Loucy (cell line): ENCODE results near the gene MRPL16.

Source experiments
- H2AFZ ChIP-seq: fragments of 200-600 bp; sonication (generic); 2 replicates; pipeline ENCODE4 v1.6.0; 2016; ENCODE audit warnings: antibody characterized with exemption, mild to moderate bottlenecking, low read length, moderate library complexity
- H3F3A ChIP-seq: fragments of 200-600 bp; 2 replicates; pipeline ENCODE4 v1.6.0; 2016; ENCODE audit warnings: antibody characterized with exemption, low read depth, mild to moderate bottlenecking
- H3K27me3 ChIP-seq: fragments of 200-600 bp; sonication (generic); 2 replicates; pipeline ENCODE4 v1.6.1; 2014; ENCODE audit warnings: low read length, mild to moderate bottlenecking; ENCODE audit not compliant: insufficient read depth, poor library complexity, severe bottlenecking
- H3K36me3 ChIP-seq: fragments of 200-600 bp; sonication (generic); 2 replicates; pipeline ENCODE4 v1.6.1; 2016; ENCODE audit warnings: low read length; ENCODE audit not compliant: insufficient read depth
- H3K4me1 ChIP-seq: fragments of 200-600 bp; sonication (generic); 2 replicates; pipeline ENCODE4 v1.5.1; 2014; ENCODE audit warnings: low read length, mild to moderate bottlenecking; ENCODE audit not compliant: insufficient read depth, poor library complexity, severe bottlenecking
- H3K4me2 ChIP-seq: fragments of 200-600 bp; sonication (generic); 2 replicates; pipeline ENCODE4 v1.6.0; 2014; ENCODE audit warnings: antibody characterized with exemption, low read length, low read depth, mild to moderate bottlenecking; ENCODE audit not compliant: poor library complexity, severe bottlenecking
- H3K4me3 ChIP-seq: fragments of 200-600 bp; sonication (generic); 2 replicates; pipeline ENCODE4 v1.5.1; 2014; ENCODE audit warnings: low read length, mild to moderate bottlenecking, mixed read lengths; ENCODE audit not compliant: poor library complexity, severe bottlenecking
- H3K79me2 ChIP-seq: fragments of 200-600 bp; sonication (generic); 2 replicates; pipeline ENCODE4 v1.6.1; 2014; ENCODE audit warnings: low read length; ENCODE audit not compliant: insufficient read depth
- H3K9ac ChIP-seq: fragments of 200-600 bp; sonication (generic); 2 replicates; pipeline ENCODE4 v1.6.0; 2014; ENCODE audit warnings: mild to moderate bottlenecking, low read depth, low read length, moderate library complexity; ENCODE audit not compliant: poor library complexity, severe bottlenecking
- H3K9me2 ChIP-seq: fragments of 200-600 bp; sonication (generic); replicated peaks from 2 replicates; pipeline ENCODE4 v1.6.1; 2016; ENCODE audit warnings: low read depth, low read length, mixed read lengths
- H3K9me3 ChIP-seq: fragments of 200-600 bp; sonication (generic); 2 replicates; pipeline ENCODE4 v1.6.1; 2014; ENCODE audit warnings: mild to moderate bottlenecking, antibody characterized with exemption, low read length, low read depth; ENCODE audit not compliant: insufficient read depth
- H4K20me1 ChIP-seq: fragments of 200-600 bp; sonication (generic); 2 replicates; pipeline ENCODE4 v1.6.0; 2014; ENCODE audit warnings: antibody characterized with exemption, low read length, mild to moderate bottlenecking; ENCODE audit not compliant: insufficient read depth, poor library complexity, severe bottlenecking
- EZH2phosphoT487 ChIP-seq: fragments of 200-600 bp; IDR thresholded peaks from 2 replicates; pipeline ENCODE4 v1.6.1; 2018; ENCODE audit warnings: antibody characterized with exemption, mild to moderate bottlenecking, moderate library complexity, borderline replicate concordance
- TF ChIP-seq, protein P1 (sequence below): fragments of 200-600 bp; sonication (generic); conservative IDR thresholded peaks from 2 replicates; pipeline ENCODE4 v1.5.1; 2014; ENCODE audit warnings: mild to moderate bottlenecking, antibody characterized with exemption, low read length

MRPL16 gene

DNA sequence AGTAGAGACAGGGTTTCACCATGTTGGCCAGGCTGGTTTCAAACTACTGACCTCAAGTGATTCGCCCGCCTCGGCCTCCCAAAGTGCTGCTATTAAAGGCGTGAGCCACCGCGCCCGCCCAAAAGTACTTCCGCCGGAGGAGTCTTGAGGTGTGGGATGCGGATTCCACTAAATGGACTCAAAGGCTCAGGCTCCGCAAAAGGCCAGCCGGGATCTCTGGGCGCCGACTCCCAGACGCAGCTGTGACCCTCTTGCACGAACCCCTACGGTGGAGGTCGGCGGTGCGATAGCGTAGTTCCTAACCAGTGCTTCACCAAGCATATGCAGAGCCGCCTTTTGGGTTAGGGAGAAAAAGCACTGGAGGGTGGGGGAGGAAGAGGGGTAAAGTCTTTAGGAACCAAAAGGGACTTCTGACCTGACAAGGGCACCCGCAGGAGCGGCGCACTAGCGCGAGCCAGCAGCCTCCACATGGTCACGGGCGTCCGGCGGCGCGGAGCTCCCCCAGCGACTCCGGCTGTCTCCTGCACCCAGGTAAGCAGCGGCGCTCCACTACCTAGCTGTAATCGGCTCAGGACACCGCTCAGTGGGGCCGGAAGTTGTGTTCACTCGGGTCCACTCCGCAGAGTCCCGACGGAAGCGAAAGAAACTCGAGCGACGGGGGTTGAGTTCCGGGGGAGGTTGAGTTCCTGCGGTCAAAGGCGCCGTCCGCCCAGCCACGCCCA, at the start of gene MRPL16:
TSS of gene MRPL16 (minus strand) at position 590 of the 722 bp plus-strand sequence. CDS start at position 470, 120 bp downstream.
- H2AFZ ChIP-seq, result peak within 1 kb of the TSS; percentile 87
- H3F3A ChIP-seq, result no peaks in the 10 kb centered on the region
- peak within 1 kb of the TSS; percentile 99 for H3K9ac ChIP-seq
- H3K36me3 ChIP-seq, result peaks cover 33% of the 10 kb centered on the region; the same call in 1 of the 2 replicates
- no peaks in the 10 kb centered on the region for H3K27me3 ChIP-seq
- peaks cover 40% of the 10 kb centered on the region for H3K79me2 ChIP-seq
- no peaks in the 10 kb centered on the region for H3K9me2 ChIP-seq
- no peak for TF ChIP-seq EZH2phosphoT487
- TF ChIP-seq, protein P1, sequence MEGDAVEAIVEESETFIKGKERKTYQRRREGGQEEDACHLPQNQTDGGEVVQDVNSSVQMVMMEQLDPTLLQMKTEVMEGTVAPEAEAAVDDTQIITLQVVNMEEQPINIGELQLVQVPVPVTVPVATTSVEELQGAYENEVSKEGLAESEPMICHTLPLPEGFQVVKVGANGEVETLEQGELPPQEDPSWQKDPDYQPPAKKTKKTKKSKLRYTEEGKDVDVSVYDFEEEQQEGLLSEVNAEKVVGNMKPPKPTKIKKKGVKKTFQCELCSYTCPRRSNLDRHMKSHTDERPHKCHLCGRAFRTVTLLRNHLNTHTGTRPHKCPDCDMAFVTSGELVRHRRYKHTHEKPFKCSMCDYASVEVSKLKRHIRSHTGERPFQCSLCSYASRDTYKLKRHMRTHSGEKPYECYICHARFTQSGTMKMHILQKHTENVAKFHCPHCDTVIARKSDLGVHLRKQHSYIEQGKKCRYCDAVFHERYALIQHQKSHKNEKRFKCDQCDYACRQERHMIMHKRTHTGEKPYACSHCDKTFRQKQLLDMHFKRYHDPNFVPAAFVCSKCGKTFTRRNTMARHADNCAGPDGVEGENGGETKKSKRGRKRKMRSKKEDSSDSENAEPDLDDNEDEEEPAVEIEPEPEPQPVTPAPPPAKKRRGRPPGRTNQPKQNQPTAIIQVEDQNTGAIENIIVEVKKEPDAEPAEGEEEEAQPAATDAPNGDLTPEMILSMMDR, result peak; percentile 23; the same call in 1 of the 2 replicates
- H3K4me2 ChIP-seq, result peak within 1 kb of the TSS; percentile 86
- H4K20me1 ChIP-seq, result peaks cover 9% of the 10 kb centered on the region
- peaks cover 50% of the 10 kb centered on the region for H3K4me1 ChIP-seq
- no peaks in the 10 kb centered on the region for H3K9me3 ChIP-seq
- peak within 1 kb of the TSS; percentile 100 for H3K4me3 ChIP-seq

DNA sequence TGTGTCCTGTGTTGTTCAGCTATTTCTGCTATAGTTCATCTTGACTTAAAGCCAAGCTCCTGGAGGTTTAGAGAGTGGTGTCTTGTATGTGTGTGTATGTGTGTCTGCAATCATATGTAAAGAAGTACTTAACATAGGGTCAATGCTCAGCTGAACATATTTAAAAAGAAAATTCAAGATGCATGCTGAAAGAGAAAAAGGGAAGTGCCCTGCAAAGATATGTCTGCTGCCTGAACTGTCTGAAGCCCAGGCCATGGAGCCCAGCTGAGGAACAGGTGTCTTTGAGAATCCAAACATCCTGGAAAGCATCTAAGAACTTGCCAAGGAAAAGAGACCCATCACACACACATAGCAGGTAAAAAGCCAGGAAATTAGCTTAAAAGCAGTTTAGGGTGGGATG, 49.1 kb upstream of the MRPL16 start:
- H3K4me3 ChIP-seq, result no peak overlapping the region
- no peaks in the 10 kb centered on the region for H3K36me3 ChIP-seq
- no peaks in the 10 kb centered on the region for H4K20me1 ChIP-seq
- no peaks in the 10 kb centered on the region for H3F3A ChIP-seq
- TF ChIP-seq EZH2phosphoT487, result no peak
- TF ChIP-seq, protein P1, result no peak
- H3K9me2 ChIP-seq, result no peaks in the 10 kb centered on the region
- H3K4me1 ChIP-seq, result peaks cover 12% of the 10 kb centered on the region
- no peaks in the 10 kb centered on the region for H3K79me2 ChIP-seq
- no peak overlapping the region for H3K9ac ChIP-seq
- no peaks in the 10 kb centered on the region for H3K9me3 ChIP-seq
- H2AFZ ChIP-seq, result no peak overlapping the region
- H3K4me2 ChIP-seq, result no peak overlapping the region
- H3K27me3 ChIP-seq, result no peaks in the 10 kb centered on the region

DNA sequence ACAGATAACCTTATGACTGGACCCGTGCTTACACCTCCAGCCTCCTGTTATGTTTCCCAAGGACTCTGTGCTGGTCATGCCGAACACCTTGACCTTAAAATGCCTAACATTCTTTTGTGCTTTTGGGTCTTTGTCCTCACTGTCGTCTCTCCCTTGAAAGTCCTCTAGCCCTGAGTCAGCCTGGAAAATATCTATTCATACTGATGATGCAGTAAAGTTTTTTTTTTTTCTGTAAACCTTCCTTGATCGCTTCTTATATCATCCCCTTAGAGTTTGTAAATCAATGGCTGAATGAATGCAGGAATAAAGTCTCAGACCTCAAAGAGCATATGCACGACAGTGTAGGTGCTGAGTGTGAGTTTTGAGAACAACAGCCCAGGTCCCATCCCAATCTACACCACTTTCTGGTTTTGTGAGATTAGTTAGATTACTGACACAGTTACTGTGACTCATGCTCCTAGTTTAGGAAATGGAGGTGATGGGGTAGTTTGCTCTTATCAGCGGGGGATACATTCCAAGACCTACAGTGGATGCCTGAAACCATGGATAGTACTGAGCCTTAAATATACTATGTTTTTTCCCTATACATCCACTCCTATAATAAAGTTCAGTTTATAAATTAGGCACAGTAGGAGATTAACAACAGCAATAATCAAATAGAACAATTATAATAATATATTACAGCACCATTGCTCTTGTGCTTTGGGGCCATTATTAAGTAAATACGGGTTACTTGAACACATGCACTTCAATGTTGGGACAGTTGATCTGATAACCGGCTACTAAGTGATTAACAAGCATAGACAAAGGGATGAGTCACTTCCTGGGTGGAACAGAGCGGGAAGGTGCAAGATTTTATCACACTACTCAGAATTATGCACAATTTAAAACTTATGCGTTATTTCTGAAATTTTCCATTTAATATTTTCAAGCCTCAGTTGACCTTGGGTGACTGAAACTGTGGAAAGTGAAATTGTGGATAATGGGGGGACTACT, 47.2 kb upstream of the MRPL16 start:
- Histone ChIP-seq H3K4me3 (peak overlapping the region; percentile 8), H3K9me3 (no peaks in the 10 kb centered on the region), H3K36me3 (no peaks in the 10 kb centered on the region), H3K4me2 (no peak overlapping the region), H3K27me3 (no peaks in the 10 kb centered on the region), H3K79me2 (no peaks in the 10 kb centered on the region), H2AFZ (no peak overlapping the region), H3F3A (no peaks in the 10 kb centered on the region), H3K9ac (no peak overlapping the region), H4K20me1 (no peaks in the 10 kb centered on the region), H3K9me2 (no peaks in the 10 kb centered on the region), H3K4me1 (peaks cover 12% of the 10 kb centered on the region)
- TF ChIP-seq EZH2phosphoT487, result no peak
- TF ChIP-seq, protein P1, result no peak
